HG03521 (cell line): ENCODE data around the gene DDIAS.
"Not testable (repeated sequence)": the region's sequence is repeated elsewhere in the genome, so short reads cannot be mapped to it uniquely, and the experiment has no call there.

Experiments used
- ATAC-seq: cut with Tn5 transposase; IDR thresholded peaks from one replicate; pipeline ENCODE4 v1.9.1; 2021; ENCODE audit warnings: mild to moderate bottlenecking, moderate library complexity; ENCODE audit not compliant: unreplicated experiment

Gene DDIAS

DNA sequence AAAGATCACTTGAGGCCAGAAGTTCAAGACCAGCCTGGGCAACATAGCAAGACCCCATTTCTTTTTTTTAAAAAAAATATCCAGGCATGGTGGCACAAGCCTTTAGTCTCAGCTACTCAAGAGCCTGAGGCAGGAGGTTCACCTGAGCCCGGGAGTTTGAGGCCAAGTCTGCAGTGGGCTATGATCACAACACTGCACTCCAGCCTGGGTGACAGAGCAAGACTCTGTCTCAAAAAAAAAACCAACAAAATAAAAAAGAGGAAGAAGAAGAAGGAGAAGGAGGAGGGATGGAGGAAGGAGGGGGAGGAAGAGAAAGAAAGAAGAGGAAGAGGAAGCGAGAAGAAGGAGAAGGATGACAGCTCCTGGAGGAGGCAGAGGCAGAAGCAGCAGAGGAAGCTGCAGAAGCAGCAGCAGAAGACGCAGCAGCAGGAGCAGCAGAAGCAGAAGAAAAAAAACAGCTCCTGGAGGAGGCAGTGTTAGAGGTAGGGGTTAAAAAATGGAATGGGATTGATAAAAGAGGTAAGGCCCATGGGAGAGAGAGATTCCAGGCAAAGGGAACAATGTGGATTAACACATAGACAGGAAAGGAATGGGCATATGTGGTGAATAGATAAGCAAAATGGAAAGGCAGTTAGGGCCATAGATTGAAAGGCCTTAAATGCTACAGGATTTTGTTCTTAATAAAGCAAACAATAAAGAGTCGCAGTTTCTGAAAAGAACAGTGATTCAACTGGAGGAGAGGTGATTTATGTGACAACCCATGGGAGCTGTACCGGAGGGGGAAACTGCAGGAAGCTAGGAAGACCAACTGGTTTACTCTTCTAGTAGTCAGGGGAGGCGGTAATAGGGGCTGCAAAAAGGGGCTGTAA lies 12.2 kb upstream of the DDIAS start:
- no peak for ATAC-seq

DNA sequence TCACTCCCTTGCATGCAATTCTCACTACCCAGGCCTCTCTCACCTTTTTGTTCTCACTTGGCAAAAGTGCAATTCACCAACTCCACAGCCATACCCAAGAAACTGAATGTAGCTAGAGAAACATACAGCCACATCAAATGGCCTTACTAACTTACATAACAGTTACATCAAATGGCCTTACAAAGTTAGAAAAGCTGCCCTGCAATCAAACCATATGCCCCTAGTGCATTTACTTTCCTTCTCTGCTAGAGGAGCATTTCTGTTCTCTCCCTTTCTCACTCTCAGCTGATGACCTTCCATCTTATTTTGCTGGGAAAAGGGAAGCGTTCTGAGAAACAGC lies 11.6 kb upstream of the DDIAS start:
- no peak for ATAC-seq

- ATAC-seq = no peak
Measured at GRCh38 chr11:82890936-82891335, 10.6 kb upstream of the DDIAS start.

DNA sequence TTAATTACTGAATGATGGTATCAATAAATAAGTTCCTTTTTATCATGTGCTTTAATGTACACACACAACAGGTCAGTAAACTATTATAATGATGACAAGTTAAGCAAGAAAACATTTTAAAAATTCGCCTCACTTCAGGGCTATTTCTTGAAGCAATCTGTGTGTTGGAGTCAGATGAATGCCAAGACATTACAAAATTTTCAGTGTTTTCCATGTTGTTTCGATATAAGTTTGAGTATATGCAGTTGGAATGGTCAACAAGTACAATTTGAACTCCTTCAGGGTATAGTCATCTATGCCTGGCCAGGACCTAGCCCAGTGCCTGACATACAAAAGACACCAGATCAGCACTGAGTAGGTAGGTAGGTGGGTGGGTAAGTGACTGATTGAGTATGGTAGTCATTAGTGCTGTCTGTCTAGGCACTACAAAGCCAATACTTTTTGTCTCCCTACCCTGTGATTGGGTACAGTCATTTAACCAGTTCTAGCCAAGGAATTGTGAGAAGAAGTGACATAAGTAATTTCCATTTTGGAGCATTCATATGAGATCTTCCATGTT lies 8.8 kb upstream of the DDIAS start:
- no peak for ATAC-seq

GRCh38 chr11:82895437-82896091 lies 6.0 kb upstream of the DDIAS start:
- peak; percentile 33 for ATAC-seq

DNA sequence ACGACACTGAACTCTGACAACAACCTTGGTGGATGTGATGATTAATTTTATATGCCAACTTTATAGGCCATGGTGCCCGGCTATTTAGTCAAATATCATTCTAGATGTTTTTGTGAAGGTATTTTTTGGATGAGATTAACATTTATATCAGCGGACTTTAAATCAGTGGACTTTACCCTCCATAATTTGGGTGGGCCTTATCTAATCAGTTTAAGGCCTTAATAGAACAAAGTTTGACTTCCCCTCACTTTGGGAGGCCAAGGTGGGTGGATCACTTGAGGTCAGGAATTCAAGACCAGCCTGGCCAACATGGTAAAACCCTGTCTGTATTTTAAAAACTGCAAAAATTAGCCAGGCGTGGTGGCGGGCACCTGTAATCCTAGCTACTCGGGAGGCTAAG lies 5.4 kb upstream of the DDIAS start:
- no peak for ATAC-seq

- ATAC-seq = no peak
Measured at GRCh38 chr11:82898241-82898640, 3.3 kb upstream of the DDIAS start.

DNA sequence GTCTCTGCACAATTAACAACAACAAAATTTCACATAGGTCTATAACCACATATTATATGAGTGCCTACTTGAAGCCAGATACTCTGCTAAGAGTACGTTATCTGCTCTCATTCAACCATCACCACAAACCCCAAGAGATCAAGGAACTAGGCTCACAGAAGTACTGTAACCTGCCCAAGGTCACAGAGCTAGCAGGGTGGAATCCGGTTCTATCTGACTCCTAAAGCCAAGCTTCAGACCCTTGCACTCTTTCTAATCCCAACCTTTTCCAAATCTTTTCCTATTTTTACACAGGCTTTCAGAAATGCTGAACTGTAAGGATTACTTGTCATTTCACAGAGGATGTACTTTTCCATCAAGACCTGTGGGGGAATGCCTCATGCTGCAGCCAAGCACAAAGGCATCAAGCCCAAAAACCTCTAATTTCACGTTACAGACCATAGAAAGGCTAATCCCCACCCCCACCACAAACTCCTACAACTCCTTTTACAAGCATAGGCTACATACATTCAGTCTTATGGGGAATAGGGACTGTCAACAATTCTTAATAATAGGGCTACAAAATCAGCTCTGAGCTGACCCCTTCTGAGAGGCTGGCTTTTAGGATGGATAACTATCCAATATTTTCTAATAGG lies 2.2 kb upstream of the DDIAS start:
- ATAC-seq = no peak

DNA sequence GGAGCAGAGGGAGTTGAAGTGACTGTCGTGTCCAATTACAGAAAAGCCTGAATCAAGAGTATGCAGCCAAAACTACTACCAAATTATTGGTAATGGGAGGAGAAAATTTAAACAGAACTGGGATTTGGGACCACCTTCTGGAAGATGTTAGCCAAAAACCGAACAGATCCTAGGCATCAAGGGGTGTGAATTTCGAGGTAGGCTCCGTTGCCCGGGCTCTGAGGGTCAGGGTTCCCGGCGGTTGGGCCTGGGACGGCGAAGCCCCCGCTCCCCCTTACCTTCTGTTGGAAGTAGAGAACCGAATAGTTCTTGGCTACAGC lies 1.6 kb upstream of the DDIAS start:
- ATAC-seq = no peak

- ATAC-seq = peak; percentile 76
Measured at GRCh38 chr11:82900277-82901164, 1.0 kb upstream of the DDIAS start, which contains the start of gene PRCP. TSS of gene PRCP (minus strand) at chr11:82900430. CDS start at chr11:82900402, 28 bp downstream.

DNA sequence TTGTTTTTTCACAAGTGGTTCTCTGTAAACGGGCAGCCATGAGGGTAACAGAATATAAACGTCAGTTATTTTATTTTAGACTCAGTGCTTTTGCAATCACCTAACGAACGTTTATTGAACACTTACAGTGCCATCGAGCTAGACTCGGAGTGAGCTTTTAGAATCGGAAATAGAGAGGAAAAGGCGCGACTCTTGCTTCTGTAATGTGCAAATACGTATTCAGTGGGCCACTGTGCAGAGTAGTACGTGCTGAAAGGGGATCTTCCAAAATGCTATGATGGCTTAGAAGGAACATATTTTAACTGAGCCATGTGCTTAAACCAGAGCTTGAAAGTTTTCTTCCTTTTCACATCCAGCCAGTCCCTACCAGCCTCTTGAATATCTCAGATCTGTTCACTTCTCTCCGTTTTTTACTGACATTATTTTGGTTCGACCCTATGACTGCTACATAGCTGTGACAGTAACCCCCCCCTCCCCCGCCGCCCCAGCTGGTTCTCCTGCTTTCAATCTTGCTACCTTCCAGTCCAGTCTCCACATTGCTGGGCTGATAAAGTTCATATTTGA lies 468 bp downstream of the DDIAS start:
- no peak for ATAC-seq

DNA sequence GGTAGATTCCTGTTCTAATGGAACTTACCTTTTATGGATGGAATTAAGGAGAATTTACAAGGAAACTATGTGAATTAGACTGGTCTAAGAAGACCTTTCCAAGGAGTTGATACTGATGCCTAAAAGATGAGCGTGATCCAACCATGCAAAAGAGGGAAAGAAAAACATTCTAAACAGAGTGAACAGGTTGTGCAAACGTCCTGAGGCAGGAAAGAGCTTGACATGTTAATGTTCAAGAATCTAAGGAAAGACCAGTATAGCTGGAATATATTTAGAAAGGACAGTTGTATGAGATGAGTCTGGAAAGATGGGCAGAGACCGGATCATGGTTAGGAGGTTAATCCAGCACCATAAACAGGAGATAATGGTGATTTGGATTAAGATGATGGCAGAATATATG lies 1.3 kb downstream of the DDIAS start:
- no peak for ATAC-seq

DNA sequence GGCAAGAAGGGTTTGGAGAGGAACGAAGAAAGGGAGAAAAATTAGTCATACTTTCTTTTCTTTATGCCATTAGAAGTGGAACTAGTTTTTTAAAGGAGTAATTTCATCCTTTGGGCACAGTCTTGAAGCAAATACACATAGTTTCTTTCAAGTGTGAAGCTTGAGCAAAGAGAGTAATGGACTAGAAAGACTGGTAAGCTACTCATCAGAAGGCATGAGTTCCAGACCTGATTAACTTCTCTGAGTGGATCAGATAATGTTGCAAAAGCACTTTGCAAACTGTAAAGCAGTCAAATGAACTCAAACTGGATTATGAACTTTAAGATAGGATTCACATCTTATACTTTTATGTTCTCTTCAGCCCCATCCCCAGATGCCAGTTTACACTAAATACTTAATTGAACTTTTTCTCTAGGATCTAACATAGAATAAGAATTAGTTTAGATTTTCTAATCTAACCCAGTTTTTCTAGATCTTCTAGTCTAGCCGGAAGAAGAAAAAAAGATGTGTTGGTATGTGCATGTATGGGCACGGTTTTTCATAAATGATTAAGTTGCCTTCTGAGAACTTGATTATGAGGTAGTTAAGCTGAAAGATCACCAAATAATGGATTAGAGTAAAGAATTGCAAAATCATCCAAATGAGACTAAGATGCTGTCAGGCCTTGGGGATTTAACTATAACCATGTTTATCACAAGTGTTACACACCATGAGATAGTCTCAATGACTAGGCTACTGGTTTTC lies 2.5 kb downstream of the DDIAS start:
- no peak for ATAC-seq

- no peak for ATAC-seq
Measured at GRCh38 chr11:82906236-82906635, 4.7 kb downstream of the DDIAS start.

GRCh38 chr11:82906931-82907330 lies 5.4 kb downstream of the DDIAS start:
- no peak for ATAC-seq

DNA sequence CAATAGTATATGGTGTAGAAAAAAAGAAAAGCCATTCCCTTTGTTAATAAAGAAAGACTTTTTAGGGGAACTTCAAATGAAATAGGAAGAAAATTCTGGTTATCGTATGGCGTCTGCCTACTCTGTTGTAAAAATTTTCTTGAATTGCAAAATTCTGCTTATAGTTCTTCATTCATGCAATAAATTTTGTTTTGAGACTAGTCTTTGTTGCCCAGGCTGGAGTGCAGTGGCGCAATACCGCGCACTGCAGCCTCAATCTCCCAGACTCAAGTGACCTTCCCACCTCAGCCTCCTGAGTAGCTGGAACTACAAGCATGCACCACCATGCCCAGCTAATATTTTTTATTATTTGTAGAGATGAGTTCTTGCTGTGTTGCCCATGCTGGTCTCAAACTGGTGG lies 5.8 kb downstream of the DDIAS start:
- no peak for ATAC-seq

DNA sequence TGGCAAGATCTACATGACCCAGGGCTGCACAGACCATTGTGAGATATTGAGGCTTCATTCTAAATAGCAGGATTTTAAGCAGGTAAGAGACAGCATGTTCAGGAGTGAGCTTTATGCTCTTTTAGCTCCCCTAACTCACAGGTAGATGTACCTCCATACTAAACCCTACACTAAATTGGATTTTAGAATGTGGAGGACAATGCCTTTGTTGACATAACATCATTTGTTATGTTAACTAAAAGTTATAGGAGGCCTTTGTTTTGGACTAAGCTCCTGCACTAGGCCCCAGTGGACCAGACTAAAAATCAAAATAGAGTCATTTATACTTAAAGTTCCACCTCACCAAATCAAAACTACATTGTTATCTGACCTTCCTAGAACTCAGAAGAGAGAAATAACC lies 6.8 kb downstream of the DDIAS start:
- no peak for ATAC-seq

DNA sequence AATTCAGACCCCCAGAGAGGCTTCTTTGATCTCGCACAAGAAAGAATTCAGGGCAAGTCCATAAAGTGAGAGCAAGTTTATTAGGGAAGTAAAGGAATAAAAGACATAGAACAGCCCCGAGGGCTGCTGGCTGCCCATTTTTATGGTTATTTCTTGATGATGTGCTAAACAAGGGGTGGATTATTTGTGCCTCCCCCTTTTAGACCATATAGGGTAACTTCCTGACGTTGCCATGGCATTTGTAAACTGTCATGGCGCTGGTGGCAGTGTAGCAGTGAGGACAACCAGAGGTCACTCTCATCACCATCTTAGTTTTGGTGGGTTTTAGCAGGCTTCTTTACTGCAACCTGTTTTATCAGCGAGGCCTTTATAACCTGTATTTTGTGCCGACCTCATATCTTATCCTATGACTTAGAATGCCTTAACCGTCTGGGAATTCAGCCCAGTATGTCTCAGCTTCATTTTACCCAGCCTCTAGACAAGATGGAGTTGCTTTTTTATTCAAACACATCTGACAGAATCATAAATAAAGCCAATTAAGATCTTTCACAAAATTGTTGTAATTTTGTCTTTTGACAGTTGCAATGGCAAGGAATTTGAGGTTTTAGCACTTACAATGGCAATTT lies 7.6 kb downstream of the DDIAS start:
- ATAC-seq = no peak

DNA sequence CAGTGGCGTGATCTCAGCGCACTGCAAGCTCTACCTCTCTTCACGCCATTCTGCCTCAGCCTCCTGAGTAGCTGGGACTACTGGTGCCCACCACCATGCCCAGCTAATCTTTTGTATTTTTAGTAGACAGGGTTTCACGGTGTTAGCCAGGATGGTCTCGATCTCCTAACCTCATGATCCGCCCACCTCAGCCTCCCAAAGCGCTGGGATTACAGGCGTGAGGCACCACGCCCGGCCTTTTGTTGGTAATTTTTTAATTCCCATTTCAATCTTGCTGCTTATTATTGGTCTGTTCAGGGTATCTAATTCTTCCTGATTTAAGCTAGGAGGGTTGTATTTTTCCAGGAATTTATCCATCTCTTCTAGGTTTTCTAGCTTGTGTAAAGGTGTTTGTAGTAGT lies 18.2 kb downstream of the DDIAS start:
- not testable (repeated sequence) for ATAC-seq
